ENCODE data around the gene CDC14A.

CDC14A gene

GRCh38 chr1:100428160-100428559 is 75.9 kb downstream of the CDC14A start:
- no peak overlapping the region for H3K27ac ChIP-seq (ENCODE audit: low read depth, low read length)
- no peaks in the 10 kb centered on the region for H3K9me3 ChIP-seq (ENCODE audit: control insufficient read depth, insufficient read depth, low read depth, low read length)
- peaks cover 14% of the 10 kb centered on the region for H3K4me1 ChIP-seq (ENCODE audit: control insufficient read depth, insufficient read depth, low read length)
- no peak overlapping the region for H3K9ac ChIP-seq (ENCODE audit: low read length)
- H3K27me3 ChIP-seq (ENCODE audit: control insufficient read depth, insufficient read depth, low read length), result no peaks in the 10 kb centered on the region
- no peak overlapping the region for H3K4me3 ChIP-seq (ENCODE audit: low read depth, low read length)
- H3K36me3 ChIP-seq (ENCODE audit: control insufficient read depth, insufficient read depth, low read length), result no peaks in the 10 kb centered on the region

GRCh38 chr1:100430325-100430756 is 78.0 kb downstream of the CDC14A start:
- no peak overlapping the region for H3K4me3 ChIP-seq (ENCODE audit: low read depth, low read length)
- no peak overlapping the region for H3K9ac ChIP-seq (ENCODE audit: low read length)
- H3K9me3 ChIP-seq (ENCODE audit: control insufficient read depth, insufficient read depth, low read depth, low read length), result no peaks in the 10 kb centered on the region
- no peaks in the 10 kb centered on the region for H3K36me3 ChIP-seq (ENCODE audit: control insufficient read depth, insufficient read depth, low read length)
- H3K27me3 ChIP-seq (ENCODE audit: control insufficient read depth, insufficient read depth, low read length), result no peaks in the 10 kb centered on the region
- H3K4me1 ChIP-seq (ENCODE audit: control insufficient read depth, insufficient read depth, low read length), result peaks cover 20% of the 10 kb centered on the region
- H3K27ac ChIP-seq (ENCODE audit: low read depth, low read length), result peak overlapping the region; percentile 30; the same call in 1 of the 2 replicates

GRCh38 chr1:100431954-100432353 is 79.6 kb downstream of the CDC14A start:
- H3K9me3 ChIP-seq (ENCODE audit: control insufficient read depth, insufficient read depth, low read depth, low read length), result no peaks in the 10 kb centered on the region
- H3K4me3 ChIP-seq (ENCODE audit: low read depth, low read length), result no peak overlapping the region
- peaks cover 23% of the 10 kb centered on the region for H3K4me1 ChIP-seq (ENCODE audit: control insufficient read depth, insufficient read depth, low read length)
- no peak overlapping the region for H3K27ac ChIP-seq (ENCODE audit: low read depth, low read length)
- H3K9ac ChIP-seq (ENCODE audit: low read length), result no peak overlapping the region
- no peaks in the 10 kb centered on the region for H3K36me3 ChIP-seq (ENCODE audit: control insufficient read depth, insufficient read depth, low read length)
- H3K27me3 ChIP-seq (ENCODE audit: control insufficient read depth, insufficient read depth, low read length), result no peaks in the 10 kb centered on the region

GRCh38 chr1:100433563-100433962 is 81.3 kb downstream of the CDC14A start:
- no peak overlapping the region for H3K4me3 ChIP-seq (ENCODE audit: low read depth, low read length)
- no peaks in the 10 kb centered on the region for H3K27me3 ChIP-seq (ENCODE audit: control insufficient read depth, insufficient read depth, low read length)
- no peak overlapping the region for H3K27ac ChIP-seq (ENCODE audit: low read depth, low read length)
- H3K9me3 ChIP-seq (ENCODE audit: control insufficient read depth, insufficient read depth, low read depth, low read length), result no peaks in the 10 kb centered on the region
- H3K36me3 ChIP-seq (ENCODE audit: control insufficient read depth, insufficient read depth, low read length), result no peaks in the 10 kb centered on the region
- peaks cover 29% of the 10 kb centered on the region for H3K4me1 ChIP-seq (ENCODE audit: control insufficient read depth, insufficient read depth, low read length)
- H3K9ac ChIP-seq (ENCODE audit: low read length), result no peak overlapping the region

- Histone ChIP-seq H3K27me3 (ENCODE audit: control insufficient read depth, insufficient read depth, low read length) (no peaks in the 10 kb centered on the region), H3K4me1 (ENCODE audit: control insufficient read depth, insufficient read depth, low read length) (peaks cover 32% of the 10 kb centered on the region), H3K36me3 (ENCODE audit: control insufficient read depth, insufficient read depth, low read length) (no peaks in the 10 kb centered on the region), H3K9me3 (ENCODE audit: control insufficient read depth, insufficient read depth, low read depth, low read length) (no peaks in the 10 kb centered on the region), H3K27ac (ENCODE audit: low read depth, low read length) (peak overlapping the region; percentile 61), H3K4me3 (ENCODE audit: low read depth, low read length) (no peak overlapping the region), H3K9ac (ENCODE audit: low read length) (no peak overlapping the region)
Observed at GRCh38 chr1:100434831-100435230, 82.5 kb downstream of the CDC14A start.

GRCh38 chr1:100438375-100438774 is 86.1 kb downstream of the CDC14A start:
- Histone ChIP-seq H3K27me3 (ENCODE audit: control insufficient read depth, insufficient read depth, low read length) (no peaks in the 10 kb centered on the region), H3K4me3 (ENCODE audit: low read depth, low read length) (no peak overlapping the region), H3K9me3 (ENCODE audit: control insufficient read depth, insufficient read depth, low read depth, low read length) (no peaks in the 10 kb centered on the region), H3K9ac (ENCODE audit: low read length) (no peak overlapping the region), H3K4me1 (ENCODE audit: control insufficient read depth, insufficient read depth, low read length) (peaks cover 32% of the 10 kb centered on the region), H3K36me3 (ENCODE audit: control insufficient read depth, insufficient read depth, low read length) (no peaks in the 10 kb centered on the region), H3K27ac (ENCODE audit: low read depth, low read length) (no peak overlapping the region)

- no peaks in the 10 kb centered on the region for H3K36me3 ChIP-seq (ENCODE audit: control insufficient read depth, insufficient read depth, low read length)
- H3K4me3 ChIP-seq (ENCODE audit: low read depth, low read length), result no peak overlapping the region
- H3K9ac ChIP-seq (ENCODE audit: low read length), result no peak overlapping the region
- no peaks in the 10 kb centered on the region for H3K27me3 ChIP-seq (ENCODE audit: control insufficient read depth, insufficient read depth, low read length)
- H3K9me3 ChIP-seq (ENCODE audit: control insufficient read depth, insufficient read depth, low read depth, low read length), result no peaks in the 10 kb centered on the region
- no peak overlapping the region for H3K27ac ChIP-seq (ENCODE audit: low read depth, low read length)
- peaks cover 32% of the 10 kb centered on the region for H3K4me1 ChIP-seq (ENCODE audit: control insufficient read depth, insufficient read depth, low read length)
Observed at GRCh38 chr1:100438789-100439188, 86.5 kb downstream of the CDC14A start.

GRCh38 chr1:100440075-100440809 is 87.9 kb downstream of the CDC14A start:
- Histone ChIP-seq H3K9me3 (ENCODE audit: control insufficient read depth, insufficient read depth, low read depth, low read length) (no peaks in the 10 kb centered on the region), H3K27me3 (ENCODE audit: control insufficient read depth, insufficient read depth, low read length) (no peaks in the 10 kb centered on the region), H3K9ac (ENCODE audit: low read length) (no peak overlapping the region), H3K36me3 (ENCODE audit: control insufficient read depth, insufficient read depth, low read length) (no peaks in the 10 kb centered on the region), H3K4me3 (ENCODE audit: low read depth, low read length) (no peak overlapping the region), H3K4me1 (ENCODE audit: control insufficient read depth, insufficient read depth, low read length) (peaks cover 19% of the 10 kb centered on the region), H3K27ac (ENCODE audit: low read depth, low read length) (no peak overlapping the region)

- Histone ChIP-seq H3K4me1 (ENCODE audit: control insufficient read depth, insufficient read depth, low read length) (peaks cover 19% of the 10 kb centered on the region), H3K27me3 (ENCODE audit: control insufficient read depth, insufficient read depth, low read length) (no peaks in the 10 kb centered on the region), H3K36me3 (ENCODE audit: control insufficient read depth, insufficient read depth, low read length) (no peaks in the 10 kb centered on the region), H3K9ac (ENCODE audit: low read length) (no peak overlapping the region), H3K27ac (ENCODE audit: low read depth, low read length) (no peak overlapping the region), H3K9me3 (ENCODE audit: control insufficient read depth, insufficient read depth, low read depth, low read length) (no peaks in the 10 kb centered on the region), H3K4me3 (ENCODE audit: low read depth, low read length) (no peak overlapping the region)
Observed at GRCh38 chr1:100441146-100441545, 88.8 kb downstream of the CDC14A start.

GRCh38 chr1:100441651-100442050 is 89.3 kb downstream of the CDC14A start:
- Histone ChIP-seq H3K27me3 (ENCODE audit: control insufficient read depth, insufficient read depth, low read length) (no peaks in the 10 kb centered on the region), H3K4me1 (ENCODE audit: control insufficient read depth, insufficient read depth, low read length) (peaks cover 19% of the 10 kb centered on the region), H3K9me3 (ENCODE audit: control insufficient read depth, insufficient read depth, low read depth, low read length) (no peaks in the 10 kb centered on the region), H3K36me3 (ENCODE audit: control insufficient read depth, insufficient read depth, low read length) (no peaks in the 10 kb centered on the region), H3K9ac (ENCODE audit: low read length) (no peak overlapping the region), H3K4me3 (ENCODE audit: low read depth, low read length) (no peak overlapping the region), H3K27ac (ENCODE audit: low read depth, low read length) (no peak overlapping the region)

- peaks cover 10% of the 10 kb centered on the region for H3K4me1 ChIP-seq (ENCODE audit: control insufficient read depth, insufficient read depth, low read length)
Observed at GRCh38 chr1:100443811-100444571, 91.7 kb downstream of the CDC14A start.

More at GRCh38 chr1:100443811-100444571, 91.7 kb downstream of the CDC14A start:
- H3K9ac ChIP-seq (ENCODE audit: low read length), result no peak overlapping the region
- no peaks in the 10 kb centered on the region for H3K36me3 ChIP-seq (ENCODE audit: control insufficient read depth, insufficient read depth, low read length)
- H3K27me3 ChIP-seq (ENCODE audit: control insufficient read depth, insufficient read depth, low read length), result no peaks in the 10 kb centered on the region
- H3K4me3 ChIP-seq (ENCODE audit: low read depth, low read length), result no peak overlapping the region
- H3K27ac ChIP-seq (ENCODE audit: low read depth, low read length), result no peak overlapping the region
- H3K9me3 ChIP-seq (ENCODE audit: control insufficient read depth, insufficient read depth, low read depth, low read length), result no peaks in the 10 kb centered on the region

Measured in HUES6 (cell line).